HCT116 (cell line): ENCODE data around the gene NR5A2. TPM values are rescaled to one million over a fixed set of nuclear protein-coding genes. Genes with fewer than 3 reads are reported as not detected.

Source experiments
- ATAC-seq: fragments of 200-7000 bp; cut with Tn5 transposase; 2 replicates; pipeline ENCODE4 v1.9.1; 2020; ENCODE audit warnings: mild to moderate bottlenecking, moderate library complexity
- BruUV-seq: library from RNA; stranded (reverse); fragments of 400-500 nt; replicated peaks from 2 replicates; lab custom pipeline; 2021; lab: Mats Ljungman, UMichigan
- CTCF ChIA-PET: fragments of 300-600 bp; sonication (Branson Sonifier 250); formaldehyde crosslinking; loops from one replicate; lab custom pipeline; 2021; ENCODE audit warnings: antibody characterized with exemption; lab: Charles Lee
- POLR2A ChIA-PET: fragments of 300-600, 350-600 bp; sonication (Branson Sonifier 250); formaldehyde crosslinking; loops from one replicate; lab custom pipeline; 2021; ENCODE audit warnings: antibody characterized with exemption; lab: Charles Lee
- RAD21 ChIA-PET, 2 experiments: fragments of 300-600 bp; sonication (Branson Sonifier 250); formaldehyde crosslinking; loops; one replicate each; lab custom pipeline; 2023; ENCODE audit warnings: low total read pairs in 2 of 2; ENCODE audit not compliant: uncharacterized antibody in 2 of 2, unreplicated experiment in 2 of 2, low non-redundant PET in 1 of 2; lab: Charles Lee
- DNase-seq: peaks from one replicate; pipeline ENCODE4 v3.0.0-alpha.2; 2010; ENCODE audit warnings: low read depth, low spot score
- H2AFZ ChIP-seq: fragments of 200-600 bp; shearing (Covaris generic), sonication (generic); 2 replicates; pipeline ENCODE4 v1.6.1; 2017; ENCODE audit warnings: low read depth, mixed run types, mixed read lengths, antibody characterized with exemption, low read length; ENCODE audit not compliant: poor library complexity, severe bottlenecking
- H3K27ac ChIP-seq: 2 replicates; pipeline ENCODE4 v1.5.1; 2012; ENCODE audit warnings: low read depth, low read length
- H3K27me3 ChIP-seq: fragments of 200-600 bp; sonication (generic); 2 replicates; pipeline ENCODE4 v1.6.1; 2016; ENCODE audit warnings: mixed run types, low read length, mixed read lengths; ENCODE audit not compliant: insufficient read depth
- H3K36me3 ChIP-seq, 2 experiments: fragments of 200-500 bp in 1 of 2; fragments of 200-600 bp in 1 of 2; sonication (Bioruptor generic) in 1 of 2; sonication (generic) in 1 of 2; 2 replicates each; pipeline versions ENCODE4 v1.5.1 to v1.6.1; 2014 to 2016; ENCODE audit warnings: low read length in 2 of 2, inconsistent platforms in 1 of 2, mixed read lengths in 1 of 2, mixed run types in 1 of 2; ENCODE audit not compliant: insufficient read depth in 2 of 2, control insufficient read depth in 1 of 2
- H3K4me1 ChIP-seq, 2 experiments: fragments of 200-600 bp in 1 of 2; sonication (generic) in 1 of 2; 2 replicates each; pipeline versions ENCODE4 v1.5.1 to v1.6.1; 2012 to 2017; ENCODE audit warnings: low read length in 2 of 2, inconsistent platforms in 1 of 2, mild to moderate bottlenecking in 1 of 2, mixed read lengths in 1 of 2, mixed run types in 1 of 2, moderate library complexity in 1 of 2; ENCODE audit not compliant: insufficient read depth in 2 of 2, control insufficient read depth in 1 of 2
- H3K4me2 ChIP-seq: fragments of 200-600 bp; sonication (generic); 2 replicates; pipeline ENCODE4 v1.6.1; 2017; ENCODE audit warnings: mixed run types, low read length, mixed read lengths
- H3K4me3 ChIP-seq, 2 experiments: fragments of 200-600 bp in 1 of 2; sonication (generic) in 1 of 2; replicated peaks in 1 of 2; 2 replicates each; pipeline ENCODE4 v1.5.1; 2011 to 2016; ENCODE audit warnings: low read length in 2 of 2, control low read depth in 1 of 2, low read depth in 1 of 2, mild to moderate bottlenecking in 1 of 2, mixed read lengths in 1 of 2, mixed run types in 1 of 2
- H3K79me2 ChIP-seq: fragments of 200-600 bp; sonication (generic); 2 replicates; pipeline ENCODE4 v1.6.1; 2017; ENCODE audit warnings: mild to moderate bottlenecking, mixed run types, low read length, moderate library complexity, mixed read lengths; ENCODE audit not compliant: insufficient read depth
- H3K9ac ChIP-seq: fragments of 200-600 bp; sonication (generic); 2 replicates; pipeline ENCODE4 v1.6.1; 2016; ENCODE audit warnings: low read length, mixed read lengths
- H3K9me2 ChIP-seq: fragments of 200-600 bp; sonication (generic), shearing (Covaris generic); 2 replicates; pipeline ENCODE4 v1.6.1; 2017; ENCODE audit warnings: mixed run types, mild to moderate bottlenecking, moderate library complexity; ENCODE audit not compliant: insufficient read depth
- H3K9me3 ChIP-seq, 2 experiments: fragments of 200-500 bp in 1 of 2; fragments of 200-600 bp in 1 of 2; sonication (Bioruptor generic) in 1 of 2; sonication (generic) in 1 of 2; 2 replicates each; pipeline ENCODE4 v1.6.1; 2014 to 2017; ENCODE audit warnings: low read length in 2 of 2, mixed read lengths in 2 of 2, inconsistent platforms in 1 of 2, low read depth in 1 of 2, mild to moderate bottlenecking in 1 of 2, mixed run types in 1 of 2, moderate library complexity in 1 of 2; ENCODE audit not compliant: control insufficient read depth in 1 of 2, insufficient read depth in 1 of 2
- H4K20me1 ChIP-seq: fragments of 200-600 bp; sonication (generic), shearing (Covaris generic); 2 replicates; pipeline ENCODE4 v1.6.1; 2017; ENCODE audit warnings: mixed run types, mild to moderate bottlenecking, moderate library complexity; ENCODE audit not compliant: insufficient read depth
- CBX3 ChIP-seq: IDR thresholded peaks from 2 replicates; pipeline ENCODE4 v1.6.1; 2012; ENCODE audit warnings: low read depth
- CEBPB ChIP-seq: IDR thresholded peaks from 2 replicates; pipeline ENCODE4 v1.6.1; 2012; ENCODE audit warnings: low read depth
- EGR1 ChIP-seq: IDR thresholded peaks from 2 replicates; pipeline ENCODE4 v1.6.1; 2012; ENCODE audit warnings: low read depth
- EZH2phosphoT487 ChIP-seq: fragments of 200-600 bp; IDR thresholded peaks from 2 replicates; pipeline ENCODE4 v1.6.1; 2018; ENCODE audit warnings: antibody characterized with exemption, borderline replicate concordance
- FOSL1 ChIP-seq: IDR thresholded peaks from 2 replicates; pipeline ENCODE4 v1.6.1; 2012; ENCODE audit warnings: low read depth
- POLR2A ChIP-seq: IDR thresholded peaks from 2 replicates; pipeline ENCODE4 v1.7.0; 2011; ENCODE audit warnings: borderline replicate concordance; ENCODE audit not compliant: insufficient read depth, insufficient read length; ENCODE audit errors: extremely low read depth
- POLR2AphosphoS5 ChIP-seq: IDR thresholded peaks from 2 replicates; pipeline ENCODE4 v1.6.1; 2011; ENCODE audit warnings: mild to moderate bottlenecking, low read depth, low read length, moderate library complexity
- RAD21 ChIP-seq: IDR thresholded peaks from 2 replicates; pipeline ENCODE4 v1.6.1; 2012; ENCODE audit warnings: low read depth, mild to moderate bottlenecking
- SIN3A ChIP-seq: IDR thresholded peaks from 2 replicates; pipeline ENCODE4 v1.6.1; 2012; ENCODE audit warnings: low read depth
- SP1 ChIP-seq: IDR thresholded peaks from 2 replicates; pipeline ENCODE4 v1.6.1; 2012; ENCODE audit warnings: low read depth
- SRF ChIP-seq: IDR thresholded peaks from 2 replicates; pipeline ENCODE4 v1.6.1; 2012; ENCODE audit warnings: low read depth
- TCF7L2 ChIP-seq: IDR thresholded peaks from 2 replicates; pipeline ENCODE4 v1.7.0; 2011; ENCODE audit warnings: borderline replicate concordance, inconsistent platforms; ENCODE audit not compliant: insufficient read depth, insufficient read length; ENCODE audit errors: extremely low read depth
- ZFX ChIP-seq: fragments of 450-650 bp; IDR thresholded peaks from 2 replicates; pipeline ENCODE4 v1.6.1; 2017
- intact Hi-C: fragments of 100-400 bp; cut with micrococcal nuclease; formaldehyde crosslinking; loops from 2 replicates; pipeline ENCODE4 v1.10.0; 2022
- total RNA-seq: library from RNA; stranded (reverse); gene quantifications from one replicate; pipeline ENCODE4 v1.2.1, GENCODE V29; 2021; ENCODE audit not compliant: unreplicated experiment

Gene NR5A2
- total RNA-seq, 1 experiment from 2014 or later: 0.91 TPM

GRCh38 chr1:200165493-200166220 lies 138.1 kb downstream of the NR5A2 start:
- Histone ChIP-seq H3K4me2 (0 out of 2 replicates have a peak overlapping the region, but pooled peaks have one; percentile 28), H3K9me2 (no peaks in the 10 kb centered on the region), H2AFZ (no peak overlapping the region), H3K27ac (no peak overlapping the region), H4K20me1 (no peaks in the 10 kb centered on the region), H3K4me3 (no peak overlapping the region), H3K79me2 (no peaks in the 10 kb centered on the region), H3K27me3 (no peaks in the 10 kb centered on the region), H3K9ac (no peak overlapping the region), H3K9me3 (no peaks in the 10 kb centered on the region), H3K4me1 (peaks cover 10 to 20% of the 10 kb centered on the region in 2 experiments), H3K36me3 (no peaks in the 10 kb centered on the region)
- RAD21 ChIA-PET: no interaction called here
- DNase-seq (no peak), ATAC-seq (no peak)
- CTCF ChIA-PET: no interaction called here
- TF ChIP-seq POLR2AphosphoS5: no peak
- TF ChIP-seq CEBPB: no peak
- no peak for TF ChIP-seq FOSL1
- no peak for TF ChIP-seq EZH2phosphoT487
- no peak for TF ChIP-seq TCF7L2
- no peak for TF ChIP-seq EGR1
- no peak for TF ChIP-seq CBX3
- no peak for TF ChIP-seq SP1
- no peak for TF ChIP-seq ZFX
- BruUV-seq: no TSS peak
- POLR2A ChIA-PET: no interaction called here
- intact Hi-C loops: no loop called here

- H3K4me1 ChIP-seq: peaks cover 10 to 20% of the 10 kb centered on the region in 2 experiments
- RAD21 ChIA-PET: no interaction called here
- H3K27ac ChIP-seq: no peak overlapping the region
- no peak overlapping the region for H3K4me2 ChIP-seq
- no peaks in the 10 kb centered on the region for H4K20me1 ChIP-seq
- CTCF ChIA-PET: no interaction called here
- no peaks in the 10 kb centered on the region for H3K9me3 ChIP-seq
- DNase-seq: no peak
- no peaks in the 10 kb centered on the region for H3K36me3 ChIP-seq
- POLR2A ChIA-PET: no interaction called here
- H3K4me3 ChIP-seq: no peak overlapping the region
- no peak for ATAC-seq
- no TSS peak for BruUV-seq
- H3K79me2 ChIP-seq: no peaks in the 10 kb centered on the region
- intact Hi-C loops: no loop called here
- H3K27me3 ChIP-seq: no peaks in the 10 kb centered on the region
- no peak overlapping the region for H2AFZ ChIP-seq
- TF ChIP-seq CBX3 (no peak), POLR2A (no peak), EGR1 (no peak), ZFX (no peak), SIN3A (no peak), CEBPB (no peak), EZH2phosphoT487 (no peak), SRF (no peak), RAD21 (no peak)
- H3K9ac ChIP-seq: no peak overlapping the region
- H3K9me2 ChIP-seq: no peaks in the 10 kb centered on the region
Observed at GRCh38 chr1:200166411-200166810, 138.9 kb downstream of the NR5A2 start.
